Measurements from ENCODE around the gene ZEB2.

DNA sequence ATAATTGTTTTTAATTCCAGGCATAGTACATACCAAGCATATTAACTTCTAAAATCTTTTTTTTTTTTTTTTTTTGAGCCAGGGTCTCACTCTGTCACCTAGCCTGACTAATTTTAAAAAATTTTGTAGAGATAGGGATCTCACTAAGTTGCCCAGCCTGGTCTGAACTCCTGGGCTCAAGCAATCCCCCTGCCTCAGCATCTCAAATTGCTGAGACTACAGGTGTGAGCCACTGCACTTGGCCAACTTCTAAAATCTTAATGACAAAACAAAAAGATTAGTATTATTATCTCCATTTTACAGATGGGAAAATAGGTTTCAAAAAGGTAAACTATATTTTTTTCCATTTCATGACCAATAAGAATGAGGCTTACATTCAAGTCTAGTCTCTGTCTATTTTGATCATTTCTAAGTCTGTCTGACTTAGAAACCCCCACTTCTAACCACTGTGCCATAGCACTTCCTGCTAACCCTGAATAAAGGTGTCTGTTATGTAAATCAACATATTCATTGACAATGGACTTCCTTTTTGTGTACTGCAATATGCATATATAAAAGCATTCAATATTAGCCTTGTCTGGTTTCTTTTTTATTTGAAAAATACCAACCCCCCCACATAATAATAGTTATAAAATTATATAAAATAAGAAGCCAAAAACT is 28.7 kb upstream of the ZEB2 start:
- TF ChIP-seq, protein P1, sequence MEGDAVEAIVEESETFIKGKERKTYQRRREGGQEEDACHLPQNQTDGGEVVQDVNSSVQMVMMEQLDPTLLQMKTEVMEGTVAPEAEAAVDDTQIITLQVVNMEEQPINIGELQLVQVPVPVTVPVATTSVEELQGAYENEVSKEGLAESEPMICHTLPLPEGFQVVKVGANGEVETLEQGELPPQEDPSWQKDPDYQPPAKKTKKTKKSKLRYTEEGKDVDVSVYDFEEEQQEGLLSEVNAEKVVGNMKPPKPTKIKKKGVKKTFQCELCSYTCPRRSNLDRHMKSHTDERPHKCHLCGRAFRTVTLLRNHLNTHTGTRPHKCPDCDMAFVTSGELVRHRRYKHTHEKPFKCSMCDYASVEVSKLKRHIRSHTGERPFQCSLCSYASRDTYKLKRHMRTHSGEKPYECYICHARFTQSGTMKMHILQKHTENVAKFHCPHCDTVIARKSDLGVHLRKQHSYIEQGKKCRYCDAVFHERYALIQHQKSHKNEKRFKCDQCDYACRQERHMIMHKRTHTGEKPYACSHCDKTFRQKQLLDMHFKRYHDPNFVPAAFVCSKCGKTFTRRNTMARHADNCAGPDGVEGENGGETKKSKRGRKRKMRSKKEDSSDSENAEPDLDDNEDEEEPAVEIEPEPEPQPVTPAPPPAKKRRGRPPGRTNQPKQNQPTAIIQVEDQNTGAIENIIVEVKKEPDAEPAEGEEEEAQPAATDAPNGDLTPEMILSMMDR (IDR thresholded peaks at IDR 0.05), result no peak
- TF ChIP-seq RAD21 (conservative IDR thresholded peaks at IDR 0.05 in 1 of 2, IDR thresholded peaks at IDR 0.05 in 1 of 2) (no peak), POLR2AphosphoS2 (conservative IDR thresholded peaks at IDR 0.05; ENCODE audit: low read length) (no peak)
